Activated CD4-positive, alpha-beta T cell treated with anti-CD3 and anti-CD28 coated beads, Interleukin-2, amount 50 U/mL, for 1 hour (primary cell): Measurements from ENCODE around the gene MACROD2.

Source experiments
- DNase-seq: peaks from one replicate; pipeline ENCODE4 v3.0.0-alpha.2; 2020

MACROD2 gene

DNA sequence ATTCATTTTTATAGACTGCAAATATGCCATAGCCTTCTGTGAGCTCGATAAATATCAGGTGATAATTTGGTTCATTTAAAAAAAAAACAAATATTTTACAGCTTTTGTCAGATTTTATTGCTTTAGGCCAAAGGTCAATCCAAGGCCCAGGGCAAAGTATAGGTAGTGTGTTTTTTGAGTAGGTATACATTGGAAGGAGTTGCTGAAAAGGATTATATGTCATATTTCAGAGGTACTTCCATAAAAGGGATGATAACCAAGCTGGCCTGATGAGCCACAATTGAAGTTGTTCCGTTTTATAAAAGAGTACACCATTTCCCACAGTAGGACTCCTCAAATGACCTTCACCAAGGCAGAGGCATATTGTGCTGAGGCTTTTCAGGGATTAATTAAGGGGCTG, 794.9 kb downstream of the MACROD2 start:
- no peak for DNase-seq

DNA sequence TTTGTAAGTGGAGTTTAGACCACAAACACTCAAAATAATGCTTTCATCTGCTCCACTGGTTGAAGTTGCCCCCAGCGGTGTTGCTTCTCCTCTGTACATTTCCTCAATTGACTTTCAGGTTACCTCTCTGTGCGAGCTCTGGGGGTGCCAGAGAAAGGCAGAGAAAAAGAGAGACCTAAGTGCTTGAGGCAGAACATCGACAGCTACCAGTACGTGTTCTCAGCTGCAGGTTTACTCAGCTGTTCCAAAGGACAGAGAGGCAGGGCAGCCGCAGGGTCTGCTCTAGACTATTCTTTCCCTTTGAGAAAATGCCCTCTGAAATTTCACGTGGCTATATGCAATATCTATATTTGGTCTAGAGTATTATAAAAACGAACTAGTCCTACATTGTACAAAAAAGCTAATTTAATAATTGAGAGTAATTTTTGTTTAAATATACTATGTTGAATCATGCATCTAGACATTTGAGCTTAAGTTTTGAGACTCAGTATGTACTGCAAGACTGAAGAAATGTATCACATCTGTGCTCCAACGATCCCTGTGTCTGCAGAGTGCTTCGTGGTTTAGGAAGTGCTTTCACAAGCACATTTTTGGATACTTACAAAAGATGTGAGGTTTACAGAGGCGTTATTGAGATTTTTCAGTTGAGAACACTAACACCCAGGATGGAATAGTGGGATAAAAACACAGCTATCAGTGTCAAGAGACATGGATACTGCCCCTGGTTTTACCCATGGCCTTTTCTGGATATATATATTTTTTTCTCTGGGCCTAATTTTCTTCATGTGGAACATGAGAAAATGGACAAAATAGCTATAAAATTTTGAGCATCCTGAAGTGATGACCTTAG, 795.7 kb downstream of the MACROD2 start:
- no peak for DNase-seq

- DNase-seq, result no peak
These were observed 797.6 kb downstream of the MACROD2 start for GRCh38 chr20:14792915-14793314.

GRCh38 chr20:14799545-14800216, 804.4 kb downstream of the MACROD2 start:
- no peak for DNase-seq

DNA sequence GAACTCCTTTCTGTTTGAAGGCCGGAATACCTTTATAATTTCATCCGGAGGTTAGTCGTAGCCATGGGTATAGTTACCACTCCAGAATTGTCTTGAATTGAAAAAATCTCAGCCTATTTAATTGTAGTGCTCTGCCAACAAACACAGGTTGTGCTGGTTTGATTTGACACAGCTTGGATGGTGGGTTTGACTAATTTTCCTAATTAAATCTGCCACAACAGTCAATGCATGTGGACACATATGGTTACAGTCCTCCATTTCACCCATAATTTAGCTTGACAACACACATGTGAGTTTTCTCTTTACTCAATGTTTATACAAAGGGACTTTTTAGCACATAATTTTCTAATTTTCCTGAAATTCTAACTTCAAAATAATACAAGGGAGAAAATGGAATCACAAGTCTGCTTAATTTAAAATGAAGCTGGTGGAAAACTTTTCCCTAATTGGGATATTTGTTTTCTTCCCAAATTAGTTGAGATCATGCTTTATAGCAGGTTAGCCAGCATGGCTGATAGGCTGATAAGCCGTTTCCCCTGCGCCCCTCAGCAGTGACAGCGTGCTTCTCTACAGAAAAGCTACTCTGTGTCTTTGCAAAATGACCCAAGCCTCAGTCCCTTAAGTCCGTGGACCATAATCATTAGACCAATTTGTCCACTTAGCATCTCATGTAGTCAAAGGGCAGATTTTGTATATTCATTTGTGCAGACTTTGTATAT, 805.5 kb downstream of the MACROD2 start:
- no peak for DNase-seq

DNA sequence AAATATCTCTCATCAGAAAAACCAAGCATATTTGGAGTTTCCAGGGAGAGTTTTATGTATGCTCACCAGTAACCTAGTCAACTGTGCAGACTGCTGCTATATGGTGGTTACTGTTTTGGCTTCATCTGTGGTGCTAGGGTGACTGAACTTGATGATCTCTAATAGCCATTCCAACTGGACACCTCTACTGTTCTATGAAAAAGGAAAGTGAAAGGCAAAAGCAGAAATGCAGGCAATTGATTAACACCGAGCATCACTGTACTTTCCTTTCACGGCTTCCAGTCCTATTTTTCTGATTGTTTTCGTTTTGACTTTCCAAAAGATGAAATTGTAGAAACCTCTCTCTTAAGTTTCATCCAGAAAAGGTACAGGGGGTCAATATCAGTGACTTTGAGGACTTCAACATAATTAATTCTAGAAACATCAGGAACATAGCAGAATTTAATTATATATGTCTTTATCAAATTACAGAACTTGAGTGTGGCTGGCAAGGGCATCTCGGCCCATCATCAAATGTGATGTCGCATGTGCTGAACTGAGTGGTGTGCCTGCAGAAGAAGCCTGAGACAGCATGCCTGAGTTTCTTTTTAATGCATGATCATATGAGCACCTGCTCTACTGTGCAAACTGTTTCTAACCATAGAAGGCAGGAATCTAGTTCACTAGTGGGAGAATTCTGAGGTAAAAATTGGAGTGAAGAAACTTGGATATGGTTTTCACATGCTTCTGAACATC, 806.4 kb downstream of the MACROD2 start:
- no peak for DNase-seq

GRCh38 chr20:14807224-14807623, 811.9 kb downstream of the MACROD2 start:
- no peak for DNase-seq

DNA sequence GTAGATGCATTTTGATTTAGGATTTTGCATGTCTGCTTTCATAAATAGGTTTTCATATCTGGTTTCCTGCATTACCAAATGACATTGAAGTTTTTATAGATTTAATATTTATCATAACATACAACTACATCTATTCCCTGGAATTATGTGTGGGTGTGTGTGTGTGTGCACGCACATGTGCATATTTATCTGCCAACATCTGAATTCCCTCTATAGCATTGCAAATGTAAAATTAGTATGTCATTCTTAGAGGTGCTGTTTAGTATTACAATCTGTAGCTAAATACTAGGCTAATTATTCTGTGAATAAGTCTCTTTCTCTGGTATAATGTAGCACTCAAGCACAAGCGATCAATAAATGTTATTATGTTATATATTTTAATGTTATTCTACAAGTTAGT, 820.0 kb downstream of the MACROD2 start:
- DNase-seq, result no peak

DNA sequence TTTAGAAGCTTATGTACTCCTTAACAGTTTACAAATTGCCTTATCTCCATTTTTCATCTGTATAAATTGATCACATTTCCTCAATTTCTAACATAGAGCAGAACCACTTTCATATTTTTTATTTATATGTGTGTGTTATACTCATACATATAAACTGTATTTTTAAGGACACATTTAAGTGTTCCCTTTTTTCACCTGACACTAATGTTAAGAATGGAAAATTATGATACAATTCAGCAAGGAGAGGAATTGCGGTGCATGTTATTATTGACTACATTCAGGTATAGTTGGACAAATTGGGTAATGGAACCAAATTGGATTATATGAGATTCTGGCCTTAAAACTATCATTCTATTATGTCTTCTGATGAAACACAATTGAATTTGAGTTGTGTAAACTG, 821.2 kb downstream of the MACROD2 start:
- DNase-seq, result no peak

DNA sequence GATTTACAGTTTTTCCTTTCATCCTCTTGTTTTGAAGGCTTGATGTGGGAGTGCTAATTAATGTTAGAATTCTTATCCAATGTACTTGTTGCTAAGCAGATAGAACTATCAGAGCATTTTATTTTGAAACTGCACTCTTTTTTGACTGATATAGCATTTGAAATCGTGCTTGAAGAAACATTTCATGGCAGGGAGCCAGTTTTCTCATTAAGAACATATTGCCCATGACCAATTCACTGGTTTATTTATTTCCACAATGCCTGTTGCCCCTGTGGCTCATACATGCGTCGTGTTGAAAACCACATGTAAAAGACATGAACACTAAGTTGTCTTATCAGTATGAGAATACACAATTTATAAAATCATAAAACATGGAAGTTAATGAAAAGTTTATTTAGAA, 821.8 kb downstream of the MACROD2 start:
- no peak for DNase-seq

DNA sequence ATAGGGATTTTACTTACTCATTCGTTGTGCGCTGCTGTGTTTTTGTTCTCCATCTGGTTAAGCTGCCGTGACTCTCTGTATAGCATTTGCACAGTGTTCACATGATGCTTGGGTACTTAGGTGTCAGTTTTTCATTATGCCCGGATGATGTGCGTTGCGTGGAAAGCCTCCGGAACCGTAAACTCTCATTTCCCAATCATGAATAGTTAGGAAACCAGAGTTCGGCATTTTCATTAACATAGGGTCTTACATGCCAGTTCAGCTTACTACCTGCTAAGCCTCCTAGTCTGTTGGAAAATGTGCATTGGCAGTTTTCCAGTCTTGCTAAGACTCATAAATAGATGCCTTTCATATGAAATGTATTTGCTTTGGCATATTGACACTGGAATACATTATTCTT, 825.5 kb downstream of the MACROD2 start:
- DNase-seq, result no peak

DNA sequence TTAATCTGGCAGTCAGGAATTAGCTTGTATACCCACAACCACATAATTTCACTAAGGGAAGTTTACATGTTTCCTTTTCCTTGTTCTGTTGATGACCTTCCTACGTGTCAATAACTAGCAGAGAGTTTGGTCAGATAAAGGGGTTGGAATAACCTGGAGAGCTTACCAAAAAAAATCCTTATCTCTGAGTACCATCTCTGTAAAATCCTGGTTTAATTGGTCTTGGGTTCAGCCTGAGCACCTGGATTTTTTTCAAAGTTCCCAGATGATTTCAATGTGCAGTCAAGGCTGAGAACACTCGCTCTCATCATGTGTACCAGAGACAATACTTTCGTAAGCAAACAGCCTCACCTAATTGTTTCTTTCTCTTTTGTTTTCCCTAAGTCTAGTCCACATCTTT, 825.9 kb downstream of the MACROD2 start:
- no peak for DNase-seq

DNA sequence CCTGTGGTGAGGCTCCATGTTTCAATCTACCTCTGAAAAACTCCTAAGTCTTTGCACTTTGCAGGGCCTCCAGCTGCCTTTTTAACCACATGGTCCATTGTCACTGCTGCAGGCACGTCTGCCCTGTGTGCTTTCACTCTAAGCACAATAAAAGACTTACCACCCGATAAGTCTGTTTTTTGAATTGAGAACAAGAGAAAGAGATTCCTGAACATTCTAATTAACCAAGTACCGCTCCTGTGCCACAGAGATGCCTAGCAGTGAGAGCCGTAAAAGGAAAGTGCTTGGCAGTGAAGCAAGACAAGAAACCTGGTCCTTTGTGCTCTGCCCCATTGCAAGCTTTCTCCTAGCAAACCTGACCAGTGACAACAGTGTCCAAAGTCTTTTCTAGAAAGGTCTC, 829.7 kb downstream of the MACROD2 start:
- no peak for DNase-seq

DNA sequence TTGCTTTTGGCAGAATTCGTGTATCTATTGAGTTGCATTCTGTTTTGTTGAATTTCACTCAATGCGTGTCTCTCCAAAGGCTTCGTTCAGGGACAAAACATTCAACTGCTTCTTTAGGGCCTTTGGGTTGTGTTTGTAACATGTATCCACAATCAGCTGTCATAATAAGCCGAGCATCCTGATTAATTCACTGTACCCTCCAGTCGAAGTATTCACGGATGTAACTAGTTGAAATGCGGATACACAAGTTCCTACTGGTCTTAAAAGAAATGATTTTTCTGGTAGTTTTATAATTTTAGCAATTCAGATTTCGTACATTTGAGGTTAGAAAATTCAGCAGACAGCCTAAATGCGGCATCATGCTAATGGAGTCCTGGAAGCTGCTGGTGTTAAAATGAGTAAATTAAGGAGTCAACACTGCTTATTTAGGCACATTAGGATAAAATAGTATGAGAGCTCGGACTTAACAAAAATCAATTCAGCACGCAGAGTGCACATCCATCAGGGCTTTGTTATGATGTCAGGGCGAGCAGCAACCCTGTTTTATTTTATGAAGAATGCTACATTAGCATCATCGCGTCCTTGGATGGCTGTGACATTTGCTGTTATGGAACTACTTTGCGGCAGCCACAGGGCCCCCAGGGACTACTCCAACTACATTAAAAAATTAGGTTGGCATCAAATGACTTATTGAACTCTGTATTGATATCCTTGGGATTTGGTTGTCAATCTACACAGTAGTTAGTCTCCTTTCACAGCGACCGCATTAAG, 831.4 kb downstream of the MACROD2 start:
- DNase-seq, result no peak

DNA sequence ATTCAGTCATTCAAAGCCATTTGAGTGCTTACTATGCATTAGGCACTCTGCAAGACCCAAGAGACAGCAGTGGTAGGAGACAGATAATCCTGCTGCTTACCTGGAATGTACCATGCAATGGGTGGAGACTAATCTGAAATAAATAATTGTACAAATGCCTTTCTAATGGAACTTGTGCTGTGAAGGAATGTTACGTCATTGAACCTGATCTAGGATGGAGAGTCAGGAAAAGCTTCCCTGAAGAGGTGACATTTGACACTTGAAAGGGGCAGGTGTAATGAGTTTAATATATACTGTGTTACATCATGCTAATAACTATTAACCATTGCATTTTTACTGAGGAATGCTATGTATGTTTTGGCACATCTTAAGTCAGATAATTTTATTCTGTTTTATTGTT, 833.1 kb downstream of the MACROD2 start:
- no peak for DNase-seq

DNA sequence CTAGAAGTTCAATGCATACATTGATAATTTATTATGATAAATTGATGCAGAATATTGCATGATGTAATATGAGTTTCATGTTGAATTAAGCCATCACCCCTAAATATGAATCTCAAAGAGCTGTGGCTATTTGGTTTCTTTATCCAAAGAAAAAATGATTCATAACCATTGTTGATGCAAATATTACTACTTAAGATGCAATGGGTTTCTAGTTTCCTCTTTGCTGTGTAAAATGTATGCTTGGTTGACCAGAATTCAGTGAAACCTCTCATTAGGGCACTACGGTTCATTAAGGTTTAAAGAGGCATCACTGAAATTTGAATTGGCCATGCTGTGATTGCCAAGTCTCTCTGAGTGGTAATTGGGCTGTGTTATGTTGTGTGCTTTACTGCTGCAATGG, 834.6 kb downstream of the MACROD2 start:
- no peak for DNase-seq

- no peak for DNase-seq
These were observed 835.1 kb downstream of the MACROD2 start for GRCh38 chr20:14830466-14830865.

DNA sequence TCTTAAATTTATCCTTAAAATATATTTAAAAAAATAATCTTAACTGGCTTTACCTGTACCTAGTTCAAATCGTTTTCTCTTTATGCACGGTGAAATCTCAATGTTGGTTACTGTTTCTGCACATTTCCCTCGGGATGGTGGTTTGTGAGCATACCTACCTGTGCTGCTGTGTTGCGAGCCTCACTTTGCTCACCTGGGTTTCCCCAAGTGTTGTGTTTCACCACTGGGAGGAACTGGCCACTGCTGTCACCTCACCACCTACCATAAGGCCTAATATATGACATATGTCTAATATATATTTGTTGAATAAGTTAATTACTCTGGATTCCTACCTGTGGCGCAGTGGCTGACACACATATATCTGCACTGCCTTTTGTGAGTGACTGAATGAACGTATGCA, 835.6 kb downstream of the MACROD2 start:
- DNase-seq, result no peak

DNA sequence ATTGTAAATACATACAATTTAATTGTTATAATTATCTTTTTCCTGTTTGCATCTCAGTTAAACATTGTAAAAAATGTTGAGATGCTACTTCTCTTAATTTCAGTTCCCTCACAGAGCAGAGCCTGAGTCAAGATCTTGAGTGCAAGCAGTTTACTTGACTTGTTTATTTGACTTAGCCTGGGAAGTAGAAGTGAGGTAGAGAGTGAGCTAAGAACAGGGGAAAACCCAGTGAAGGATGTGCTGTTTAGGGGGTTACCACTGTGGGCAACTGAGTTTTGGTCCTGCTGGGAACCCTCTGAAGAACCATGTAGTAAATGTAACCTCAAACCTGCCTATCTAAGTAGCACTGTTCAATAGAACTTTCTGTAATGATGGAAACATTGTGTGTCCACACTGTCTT, 837.3 kb downstream of the MACROD2 start:
- no peak for DNase-seq

- no peak for DNase-seq
These were observed 843.6 kb downstream of the MACROD2 start for GRCh38 chr20:14838663-14839628.
